Measurements from ENCODE around the gene TBCK. TPM values are rescaled to one million over a fixed set of nuclear protein-coding genes. Genes with fewer than 3 reads are reported as not detected.

Gene TBCK
- total and polyA plus RNA-seq, 2 donors (not counting 3 experiments of a cell fraction or from before 2014, with no cell fraction given) = 18.2 to 38.6 TPM

DNA sequence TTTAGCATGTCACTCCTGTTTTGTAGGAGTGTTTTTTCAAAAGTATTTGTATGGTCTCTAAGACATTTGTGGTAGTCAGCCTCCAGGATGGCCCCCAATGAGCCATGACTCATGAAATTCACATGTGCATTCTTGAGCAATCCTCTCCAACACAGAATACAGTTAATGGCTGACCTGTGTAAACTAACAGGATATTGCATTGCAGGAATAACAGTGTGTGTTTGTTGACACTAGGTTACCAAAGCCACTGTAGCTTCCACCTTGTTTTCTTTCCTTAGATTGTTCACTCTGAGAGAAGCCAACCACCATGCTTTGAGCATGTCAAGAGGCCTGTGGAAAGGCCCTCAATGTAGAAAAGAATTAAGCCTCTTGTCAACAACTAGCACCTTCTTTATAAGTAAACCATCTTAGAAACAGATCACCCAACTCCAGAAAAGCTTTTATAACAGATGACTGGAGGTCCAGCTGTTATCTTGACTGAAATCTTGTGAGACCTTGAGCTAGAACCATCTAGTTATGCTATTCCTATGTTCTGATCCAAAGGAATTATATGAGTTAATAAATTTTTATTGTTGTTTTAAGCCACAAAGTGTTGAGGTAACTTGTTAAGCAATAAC lies 28.5 kb downstream of the TBCK start:
- Histone ChIP-seq H3K27ac (ENCODE audit: insufficient read depth, low read depth, low read length) (peak overlapping the region; percentile 79), H3K4me1 (ENCODE audit: control insufficient read depth, extremely low read depth, insufficient read depth, low read length) (peaks cover 9% of the 10 kb centered on the region), H3K9me3 (replicated peaks; ENCODE audit: control insufficient read depth, insufficient read depth, low read length) (no peaks in the 10 kb centered on the region), H2AFZ (ENCODE audit: low read depth, low read length) (no peak overlapping the region), H3K36me3 (ENCODE audit: control insufficient read depth in 2 of 2, extremely low read depth in 1 of 2, insufficient read depth in 2 of 2, low read length in 2 of 2) (no peaks in the 10 kb centered on the region), H4K20me1 (replicated peaks; ENCODE audit: control insufficient read depth, extremely low read depth, insufficient read depth, low read length) (no peaks in the 10 kb centered on the region), H3K4me2 (ENCODE audit: insufficient read depth, low read length) (peak overlapping the region; percentile 21), H3K9me1 (replicated peaks; ENCODE audit: control insufficient read depth, extremely low read depth, insufficient read depth, low read length) (no peaks in the 10 kb centered on the region), H3K79me2 (ENCODE audit: control insufficient read depth, insufficient read depth, low read length) (no peaks in the 10 kb centered on the region), H3K4me3 (replicated peaks in 1 of 3; ENCODE audit: insufficient read depth in 1 of 3, low read depth in 1 of 3, low read length in 3 of 3) (no peak overlapping the region), H3K9ac (replicated peaks; ENCODE audit: extremely low read depth, insufficient read depth, low read length) (no peak overlapping the region), H3K27me3 (ENCODE audit: control insufficient read depth in 2 of 2, insufficient read depth in 2 of 2, low read length in 2 of 2) (no peaks in the 10 kb centered on the region)
- dilution Hi-C loops (cut with MboI; ENCODE audit: extremely low pct_ligation_motif_present, low sequenced_read_pairs) (no loop called here), intact Hi-C loops (cut with micrococcal nuclease) (loop anchor here (1.0 kb wide), 2 partner anchors 13 to 29 kb away; partner anchors contain the start of genes AIMP1 and TBCK)
- ChIA-PET CTCF (interaction anchor here (1.2 kb wide), 1 partner anchor 78 kb away, joined by 3 read pairs; no protein-coding TSS in a partner anchor), POLR2A (no interaction called here)
- TSS peak; percentile 21 for BruUV-seq (replicated peaks)
- FAIRE-seq = peak; percentile 86
- no peak for TF ChIP-seq POLR2A (IDR thresholded peaks at IDR 0.05; ENCODE audit: low read depth, low read length)
- peak; percentile 88 for TF ChIP-seq JUN (IDR thresholded peaks at IDR 0.05; ENCODE audit: borderline replicate concordance, insufficient read depth, insufficient read length, low read depth)
- peak; percentile 63 for TF ChIP-seq FOS (IDR thresholded peaks at IDR 0.05; ENCODE audit: borderline replicate concordance, insufficient read depth, low read length)
- peak; percentile 85 for DNase-seq (ENCODE audit: low read depth, low spot score)

DNA sequence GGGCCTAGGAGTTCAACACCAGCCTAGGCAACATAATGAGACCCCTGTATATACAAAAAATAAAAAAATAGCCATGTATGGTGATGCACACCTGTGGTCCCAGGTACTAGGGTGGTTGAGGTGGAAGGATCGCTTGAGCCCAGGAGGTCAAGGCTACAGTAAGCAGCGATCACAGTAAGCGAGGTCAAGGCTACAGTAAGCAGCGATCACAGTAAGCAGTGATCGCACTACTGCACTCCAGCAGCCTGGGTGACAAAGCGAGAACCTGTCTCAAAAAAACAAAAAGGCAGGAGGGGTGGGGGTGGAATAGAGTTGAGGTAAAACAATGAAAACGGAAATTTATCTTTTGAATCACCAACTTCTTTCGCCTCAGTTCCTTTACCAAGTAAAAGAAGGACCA lies 29.4 kb downstream of the TBCK start:
- Histone ChIP-seq H4K20me1 (replicated peaks; ENCODE audit: control insufficient read depth, extremely low read depth, insufficient read depth, low read length) (no peaks in the 10 kb centered on the region), H3K9me3 (replicated peaks; ENCODE audit: control insufficient read depth, insufficient read depth, low read length) (no peaks in the 10 kb centered on the region), H3K9ac (replicated peaks; ENCODE audit: extremely low read depth, insufficient read depth, low read length) (no peak overlapping the region), H3K4me2 (ENCODE audit: insufficient read depth, low read length) (no peak overlapping the region), H3K27me3 (ENCODE audit: control insufficient read depth in 2 of 2, insufficient read depth in 2 of 2, low read length in 2 of 2) (no peaks in the 10 kb centered on the region), H3K4me3 (replicated peaks in 1 of 3; ENCODE audit: insufficient read depth in 1 of 3, low read depth in 1 of 3, low read length in 3 of 3) (no peak overlapping the region), H3K4me1 (ENCODE audit: control insufficient read depth, extremely low read depth, insufficient read depth, low read length) (peaks cover 9% of the 10 kb centered on the region), H3K27ac (ENCODE audit: insufficient read depth, low read depth, low read length) (peak overlapping the region; percentile 55), H3K9me1 (replicated peaks; ENCODE audit: control insufficient read depth, extremely low read depth, insufficient read depth, low read length) (no peaks in the 10 kb centered on the region), H3K79me2 (ENCODE audit: control insufficient read depth, insufficient read depth, low read length) (no peaks in the 10 kb centered on the region), H3K36me3 (ENCODE audit: control insufficient read depth in 2 of 2, extremely low read depth in 1 of 2, insufficient read depth in 2 of 2, low read length in 2 of 2) (no peaks in the 10 kb centered on the region), H2AFZ (ENCODE audit: low read depth, low read length) (no peak overlapping the region)
- intact Hi-C loops (cut with micrococcal nuclease) (loop anchor here (1.0 kb wide), 2 partner anchors 12 to 30 kb away; partner anchors contain the start of genes AIMP1 and TBCK), dilution Hi-C loops (cut with MboI; ENCODE audit: extremely low pct_ligation_motif_present, low sequenced_read_pairs) (no loop called here)
- ChIA-PET POLR2A (no interaction called here), CTCF (no interaction called here)
- no TSS peak for BruUV-seq (replicated peaks)
- DNase-seq (ENCODE audit: low read depth, low spot score) (no peak), FAIRE-seq (no peak)
- TF ChIP-seq, protein P1, sequence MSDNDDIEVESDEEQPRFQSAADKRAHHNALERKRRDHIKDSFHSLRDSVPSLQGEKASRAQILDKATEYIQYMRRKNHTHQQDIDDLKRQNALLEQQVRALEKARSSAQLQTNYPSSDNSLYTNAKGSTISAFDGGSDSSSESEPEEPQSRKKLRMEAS (IDR thresholded peaks at IDR 0.05; ENCODE audit: insufficient read depth, insufficient read length) = no peak
- TF ChIP-seq GATA2 (IDR thresholded peaks at IDR 0.05; ENCODE audit: insufficient read depth, insufficient read length, low read depth, low read length) = no peak
- no peak for TF ChIP-seq POLR2A (IDR thresholded peaks at IDR 0.05; ENCODE audit: low read depth, low read length)
- TF ChIP-seq FOS (IDR thresholded peaks at IDR 0.05; ENCODE audit: borderline replicate concordance, insufficient read depth, low read length) = no peak
